Thymus (tissue), 11 donors: ENCODE data around the gene NRN1. TPM values are rescaled to one million over a fixed set of nuclear protein-coding genes. Genes with fewer than 3 reads are reported as not detected.
"Not testable (repeated sequence)": the region's sequence is repeated elsewhere in the genome, so short reads cannot be mapped to it uniquely, and the experiment has no call there.

Experiments used
- DNase-seq, 9 donors: peaks; one replicate each; pipeline ENCODE4 v3.0.0-alpha.2; 2013; ENCODE audit warnings: low spot score in 9 of 9, low read depth in 6 of 9, missing footprints in 1 of 9
- H3K27ac ChIP-seq, 2 donors: one replicate each; pipeline ENCODE4 v1.5.1; 2013; ENCODE audit warnings: control low read depth in 1 of 2, low read depth in 1 of 2, low read length in 1 of 2, mild to moderate bottlenecking in 1 of 2, moderate library complexity in 1 of 2
- H3K27me3 ChIP-seq, 2 donors: one replicate each; pipeline ENCODE4 v1.5.1; 2013; ENCODE audit warnings: low read length in 1 of 2; ENCODE audit not compliant: control insufficient read depth in 2 of 2, insufficient read depth in 1 of 2
- H3K36me3 ChIP-seq, 2 donors: one replicate each; pipeline ENCODE4 v1.5.1; 2013; ENCODE audit warnings: low read length in 1 of 2, mild to moderate bottlenecking in 1 of 2, moderate library complexity in 1 of 2; ENCODE audit not compliant: control insufficient read depth in 2 of 2, insufficient read depth in 2 of 2
- H3K4me1 ChIP-seq, 2 donors: one replicate each; pipeline ENCODE4 v1.5.1; 2013; ENCODE audit warnings: low read length in 2 of 2; ENCODE audit not compliant: control insufficient read depth in 2 of 2, insufficient read depth in 2 of 2
- H3K4me3 ChIP-seq, 2 donors: one replicate each; pipeline ENCODE4 v1.5.1; 2013; ENCODE audit warnings: low read length in 2 of 2, control low read depth in 1 of 2, mild to moderate bottlenecking in 1 of 2
- H3K9me3 ChIP-seq, 2 donors: one replicate each; pipeline ENCODE4 v1.5.1; 2013; ENCODE audit warnings: low read length in 1 of 2, mild to moderate bottlenecking in 1 of 2; ENCODE audit not compliant: control insufficient read depth in 2 of 2, insufficient read depth in 1 of 2
- WGBS: extraction: QIAGEN DNeasy Blood & Tissue Kit; methylation state at CpG from one replicate; pipeline ENCODE4 v1.1.7; 2013; 5-methylcytosine and 5-hydroxymethylcytosine counted together
- polyA plus RNA-seq: library from polyadenylated mRNA; stranded (reverse); fragments of 200-250 nt; gene quantifications from one replicate; pipeline ENCODE4 v1.2.3, GENCODE V29; 2013
- total RNA-seq: library from RNA; stranded (reverse); fragments of 120-200 nt; gene quantifications from one replicate; pipeline ENCODE4 v1.2.4, GENCODE V29; 2013
- donor health status: healthy.

The NRN1 gene
- total and polyA plus RNA-seq, 2 donors, result 4.2 to 7.4 TPM

GRCh38 chr6:5989141-5989723, 17.5 kb downstream of the NRN1 start:
- Histone ChIP-seq H3K27me3 (peaks cover 31 to 57% of the 10 kb centered on the region in 2 donors), H3K27ac (no peak overlapping the region), H3K9me3 (no peaks in the 10 kb centered on the region), H3K4me1 (peaks cover 0 to 19% of the 10 kb centered on the region in 2 donors), H3K4me3 (no peak overlapping the region), H3K36me3 (no peaks in the 10 kb centered on the region)
- WGBS, result 85% methylated on average over 5 of the region's 5 CpGs
- no peak for DNase-seq

- 96% methylated on average over 2 of the region's 2 CpGs for WGBS
- Histone ChIP-seq H3K4me3 (no peak overlapping the region), H3K36me3 (no peaks in the 10 kb centered on the region), H3K4me1 (peaks cover 0 to 27% of the 10 kb centered on the region in 2 donors), H3K27me3 (peaks cover 9 to 33% of the 10 kb centered on the region in 2 donors), H3K9me3 (no peaks in the 10 kb centered on the region), H3K27ac (no peak overlapping the region)
- peak in 1 of 9 donors; percentile 52 for DNase-seq
These were observed 19.9 kb downstream of the NRN1 start for GRCh38 chr6:5986861-5987260.

GRCh38 chr6:5984150-5985089, 22.3 kb downstream of the NRN1 start:
- no peaks in the 10 kb centered on the region for H3K9me3 ChIP-seq
- peaks cover 4 to 15% of the 10 kb centered on the region in 2 donors for H3K27me3 ChIP-seq
- no peak overlapping the region for H3K4me3 ChIP-seq
- 82% methylated on average over 7 of the region's 7 CpGs for WGBS
- no peaks in the 10 kb centered on the region for H3K36me3 ChIP-seq
- H3K4me1 ChIP-seq, result peaks cover 0 to 27% of the 10 kb centered on the region in 2 donors
- H3K27ac ChIP-seq, result peak overlapping the region in 1 of 2 donors; percentile 28
- DNase-seq, result peak in 2 of 9 donors; percentile 48 to 63

- no peak for DNase-seq
- H3K36me3 ChIP-seq, result no peaks in the 10 kb centered on the region
- peaks cover 0 to 18% of the 10 kb centered on the region in 2 donors for H3K4me1 ChIP-seq
- WGBS, result 92% methylated on average over 7 of the region's 7 CpGs
- H3K27me3 ChIP-seq, result no peaks in the 10 kb centered on the region
- H3K4me3 ChIP-seq, result no peak overlapping the region
- no peak overlapping the region for H3K27ac ChIP-seq
- H3K9me3 ChIP-seq, result no peaks in the 10 kb centered on the region
These were observed 25.3 kb downstream of the NRN1 start for GRCh38 chr6:5981126-5982026.

- WGBS, result 84% methylated on average over 9 of the region's 9 CpGs
- Histone ChIP-seq H3K36me3 (no peaks in the 10 kb centered on the region), H3K4me1 (peaks cover 0 to 17% of the 10 kb centered on the region in 2 donors), H3K4me3 (no peak overlapping the region), H3K9me3 (no peaks in the 10 kb centered on the region), H3K27me3 (no peaks in the 10 kb centered on the region), H3K27ac (no peak overlapping the region)
- DNase-seq, result no peak
These were observed 26.9 kb downstream of the NRN1 start for GRCh38 chr6:5979650-5980420.

GRCh38 chr6:5976811-5977210, 29.9 kb downstream of the NRN1 start:
- no peaks in the 10 kb centered on the region for H3K27me3 ChIP-seq
- 95% methylated on average over 3 of the region's 3 CpGs for WGBS
- no peak for DNase-seq
- no peaks in the 10 kb centered on the region for H3K4me1 ChIP-seq
- no peaks in the 10 kb centered on the region for H3K9me3 ChIP-seq
- no peak overlapping the region for H3K4me3 ChIP-seq
- no peaks in the 10 kb centered on the region for H3K36me3 ChIP-seq
- H3K27ac ChIP-seq, result no peak overlapping the region

- Histone ChIP-seq H3K9me3 (no peaks in the 10 kb centered on the region), H3K27me3 (peaks cover 0 to 6% of the 10 kb centered on the region in 2 donors), H3K4me1 (peaks cover 0 to 3% of the 10 kb centered on the region in 2 donors), H3K36me3 (no peaks in the 10 kb centered on the region), H3K4me3 (no peak overlapping the region), H3K27ac (no peak overlapping the region)
- DNase-seq, result no peak
- 27% methylated on average over 11 of the region's 11 CpGs for WGBS
These were observed 37.6 kb downstream of the NRN1 start for GRCh38 chr6:5968817-5969734.

- not testable (repeated sequence) for H3K4me1 ChIP-seq, H3K27me3 ChIP-seq, DNase-seq, H3K27ac ChIP-seq, H3K9me3 ChIP-seq, H3K4me3 ChIP-seq, H3K36me3 ChIP-seq
- 94% methylated on average over 3 of the region's 3 CpGs for WGBS
These were observed 38.7 kb downstream of the NRN1 start for GRCh38 chr6:5968036-5968435.
